HCT116 (cell line): Measurements from ENCODE around the gene PRIMA1. TPM values are rescaled to one million over a fixed set of nuclear protein-coding genes. Genes with fewer than 3 reads are reported as not detected.

Experiments
- ATAC-seq: fragments of 200-7000 bp; cut with Tn5 transposase; 2 replicates; pipeline ENCODE4 v1.9.1; 2020; ENCODE audit warnings: mild to moderate bottlenecking, moderate library complexity
- BruUV-seq: library from RNA; stranded (reverse); fragments of 400-500 nt; replicated peaks from 2 replicates; lab custom pipeline; 2021; lab: Mats Ljungman, UMichigan
- CTCF ChIA-PET: fragments of 300-600 bp; sonication (Branson Sonifier 250); formaldehyde crosslinking; loops from one replicate; lab custom pipeline; 2021; ENCODE audit warnings: antibody characterized with exemption; lab: Charles Lee
- POLR2A ChIA-PET: fragments of 300-600, 350-600 bp; sonication (Branson Sonifier 250); formaldehyde crosslinking; loops from one replicate; lab custom pipeline; 2021; ENCODE audit warnings: antibody characterized with exemption; lab: Charles Lee
- RAD21 ChIA-PET, 2 experiments: fragments of 300-600 bp; sonication (Branson Sonifier 250); formaldehyde crosslinking; loops; one replicate each; lab custom pipeline; 2023; ENCODE audit warnings: low total read pairs in 2 of 2; ENCODE audit not compliant: uncharacterized antibody in 2 of 2, unreplicated experiment in 2 of 2, low non-redundant PET in 1 of 2; lab: Charles Lee
- DNase-seq: peaks from one replicate; pipeline ENCODE4 v3.0.0-alpha.2; 2010; ENCODE audit warnings: low read depth, low spot score
- H2AFZ ChIP-seq: fragments of 200-600 bp; shearing (Covaris generic), sonication (generic); 2 replicates; pipeline ENCODE4 v1.6.1; 2017; ENCODE audit warnings: low read depth, mixed run types, mixed read lengths, antibody characterized with exemption, low read length; ENCODE audit not compliant: poor library complexity, severe bottlenecking
- H3K27ac ChIP-seq: 2 replicates; pipeline ENCODE4 v1.5.1; 2012; ENCODE audit warnings: low read depth, low read length
- H3K27me3 ChIP-seq: fragments of 200-600 bp; sonication (generic); 2 replicates; pipeline ENCODE4 v1.6.1; 2016; ENCODE audit warnings: mixed run types, low read length, mixed read lengths; ENCODE audit not compliant: insufficient read depth
- H3K36me3 ChIP-seq, 2 experiments: fragments of 200-500 bp in 1 of 2; fragments of 200-600 bp in 1 of 2; sonication (Bioruptor generic) in 1 of 2; sonication (generic) in 1 of 2; 2 replicates each; pipeline versions ENCODE4 v1.5.1 to v1.6.1; 2014 to 2016; ENCODE audit warnings: low read length in 2 of 2, inconsistent platforms in 1 of 2, mixed read lengths in 1 of 2, mixed run types in 1 of 2; ENCODE audit not compliant: insufficient read depth in 2 of 2, control insufficient read depth in 1 of 2
- H3K4me1 ChIP-seq, 2 experiments: fragments of 200-600 bp in 1 of 2; sonication (generic) in 1 of 2; 2 replicates each; pipeline versions ENCODE4 v1.5.1 to v1.6.1; 2012 to 2017; ENCODE audit warnings: low read length in 2 of 2, inconsistent platforms in 1 of 2, mild to moderate bottlenecking in 1 of 2, mixed read lengths in 1 of 2, mixed run types in 1 of 2, moderate library complexity in 1 of 2; ENCODE audit not compliant: insufficient read depth in 2 of 2, control insufficient read depth in 1 of 2
- H3K4me2 ChIP-seq: fragments of 200-600 bp; sonication (generic); 2 replicates; pipeline ENCODE4 v1.6.1; 2017; ENCODE audit warnings: mixed run types, low read length, mixed read lengths
- H3K4me3 ChIP-seq, 2 experiments: fragments of 200-600 bp in 1 of 2; sonication (generic) in 1 of 2; replicated peaks in 1 of 2; 2 replicates each; pipeline ENCODE4 v1.5.1; 2011 to 2016; ENCODE audit warnings: low read length in 2 of 2, control low read depth in 1 of 2, low read depth in 1 of 2, mild to moderate bottlenecking in 1 of 2, mixed read lengths in 1 of 2, mixed run types in 1 of 2
- H3K79me2 ChIP-seq: fragments of 200-600 bp; sonication (generic); 2 replicates; pipeline ENCODE4 v1.6.1; 2017; ENCODE audit warnings: mild to moderate bottlenecking, mixed run types, low read length, moderate library complexity, mixed read lengths; ENCODE audit not compliant: insufficient read depth
- H3K9ac ChIP-seq: fragments of 200-600 bp; sonication (generic); 2 replicates; pipeline ENCODE4 v1.6.1; 2016; ENCODE audit warnings: low read length, mixed read lengths
- H3K9me2 ChIP-seq: fragments of 200-600 bp; sonication (generic), shearing (Covaris generic); 2 replicates; pipeline ENCODE4 v1.6.1; 2017; ENCODE audit warnings: mixed run types, mild to moderate bottlenecking, moderate library complexity; ENCODE audit not compliant: insufficient read depth
- H3K9me3 ChIP-seq, 2 experiments: fragments of 200-500 bp in 1 of 2; fragments of 200-600 bp in 1 of 2; sonication (Bioruptor generic) in 1 of 2; sonication (generic) in 1 of 2; 2 replicates each; pipeline ENCODE4 v1.6.1; 2014 to 2017; ENCODE audit warnings: low read length in 2 of 2, mixed read lengths in 2 of 2, inconsistent platforms in 1 of 2, low read depth in 1 of 2, mild to moderate bottlenecking in 1 of 2, mixed run types in 1 of 2, moderate library complexity in 1 of 2; ENCODE audit not compliant: control insufficient read depth in 1 of 2, insufficient read depth in 1 of 2
- H4K20me1 ChIP-seq: fragments of 200-600 bp; sonication (generic), shearing (Covaris generic); 2 replicates; pipeline ENCODE4 v1.6.1; 2017; ENCODE audit warnings: mixed run types, mild to moderate bottlenecking, moderate library complexity; ENCODE audit not compliant: insufficient read depth
- ATF3 ChIP-seq: IDR thresholded peaks from 2 replicates; pipeline ENCODE4 v1.6.1; 2012
- CBX3 ChIP-seq: IDR thresholded peaks from 2 replicates; pipeline ENCODE4 v1.6.1; 2012; ENCODE audit warnings: low read depth
- CEBPB ChIP-seq: IDR thresholded peaks from 2 replicates; pipeline ENCODE4 v1.6.1; 2012; ENCODE audit warnings: low read depth
- CTCF ChIP-seq, 3 experiments: fragments of 200-600 bp in 1 of 3; sonication (generic) in 1 of 3; IDR thresholded peaks in 2 of 3; conservative IDR thresholded peaks in 1 of 3; 2 replicates each; pipeline ENCODE4 v1.5.1; 2012 to 2017; ENCODE audit warnings: low read depth in 2 of 3, low read length in 2 of 3, antibody characterized with exemption in 1 of 3, borderline replicate concordance in 1 of 3, control low read depth in 1 of 3, mild to moderate bottlenecking in 1 of 3, mixed read lengths in 1 of 3, mixed run types in 1 of 3, moderate library complexity in 1 of 3; ENCODE audit not compliant: insufficient read depth in 1 of 3
- EGR1 ChIP-seq: IDR thresholded peaks from 2 replicates; pipeline ENCODE4 v1.6.1; 2012; ENCODE audit warnings: low read depth
- ELF1 ChIP-seq: IDR thresholded peaks from 2 replicates; pipeline ENCODE4 v1.6.1; 2012; ENCODE audit warnings: low read depth, borderline replicate concordance
- FOSL1 ChIP-seq: IDR thresholded peaks from 2 replicates; pipeline ENCODE4 v1.6.1; 2012; ENCODE audit warnings: low read depth
- REST ChIP-seq: IDR thresholded peaks from 2 replicates; pipeline ENCODE4 v1.6.1; 2012; ENCODE audit warnings: low read depth
- SIN3A ChIP-seq: IDR thresholded peaks from 2 replicates; pipeline ENCODE4 v1.6.1; 2012; ENCODE audit warnings: low read depth
- SRF ChIP-seq: IDR thresholded peaks from 2 replicates; pipeline ENCODE4 v1.6.1; 2012; ENCODE audit warnings: low read depth
- ZBTB33 ChIP-seq: IDR thresholded peaks from 2 replicates; pipeline ENCODE4 v1.6.1; 2011; ENCODE audit warnings: mild to moderate bottlenecking, low read length, moderate library complexity; ENCODE audit not compliant: insufficient replicate concordance; ENCODE audit errors: extremely low read depth
- ZNF274 ChIP-seq: fragments of 200-500 bp; sonication (Bioruptor generic); IDR thresholded peaks from 2 replicates; pipeline ENCODE4 v1.6.1; 2014; ENCODE audit warnings: mild to moderate bottlenecking, low read depth, low read length, inconsistent platforms
- intact Hi-C: fragments of 100-400 bp; cut with micrococcal nuclease; formaldehyde crosslinking; loops from 2 replicates; pipeline ENCODE4 v1.10.0; 2022
- total RNA-seq: library from RNA; stranded (reverse); gene quantifications from one replicate; pipeline ENCODE4 v1.2.1, GENCODE V29; 2021; ENCODE audit not compliant: unreplicated experiment

Gene PRIMA1
- total RNA-seq, 1 experiment from 2014 or later: 1.5 TPM

- Histone ChIP-seq H3K27me3 (no peaks in the 10 kb centered on the region), H3K9me3 (no peaks in the 10 kb centered on the region), H3K79me2 (no peaks in the 10 kb centered on the region), H3K4me2 (no peak overlapping the region), H3K36me3 (no peaks in the 10 kb centered on the region), H3K4me1 (peaks cover 6 to 15% of the 10 kb centered on the region in 2 experiments), H3K4me3 (no peak overlapping the region), H2AFZ (no peak overlapping the region), H3K9ac (no peak overlapping the region), H4K20me1 (no peaks in the 10 kb centered on the region), H3K9me2 (no peaks in the 10 kb centered on the region), H3K27ac (no peak overlapping the region)
- no peak for TF ChIP-seq FOSL1
- TF ChIP-seq ZNF274: no peak
- TF ChIP-seq SIN3A: no peak
- CTCF ChIA-PET: no interaction called here
- no TSS peak for BruUV-seq
- DNase-seq (no peak), ATAC-seq (no peak)
- RAD21 ChIA-PET: no interaction called here
- intact Hi-C loops: no loop called here
- POLR2A ChIA-PET: no interaction called here
Observed at GRCh38 chr14:93784878-93785277, 3.4 kb downstream of the PRIMA1 start.

- Histone ChIP-seq H3K4me3 (no peak overlapping the region), H4K20me1 (no peaks in the 10 kb centered on the region), H3K4me2 (no peak overlapping the region), H3K9ac (no peak overlapping the region), H3K27ac (no peak overlapping the region), H3K27me3 (no peaks in the 10 kb centered on the region), H3K9me2 (no peaks in the 10 kb centered on the region), H2AFZ (no peak overlapping the region), H3K36me3 (no peaks in the 10 kb centered on the region), H3K4me1 (no peaks in the 10 kb centered on the region), H3K9me3 (no peaks in the 10 kb centered on the region), H3K79me2 (no peaks in the 10 kb centered on the region)
- ChIA-PET RAD21 (no interaction called here), CTCF (no interaction called here), POLR2A (no interaction called here)
- intact Hi-C loops: no loop called here
- DNase-seq (no peak), ATAC-seq (no peak)
- BruUV-seq: no TSS peak
- no peak for TF ChIP-seq REST
- no peak for TF ChIP-seq CTCF (IDR thresholded peaks at IDR 0.05 in 2 of 3, conservative IDR thresholded peaks at IDR 0.05 in 1 of 3; ENCODE audit: borderline replicate concordance in 1 of 3, insufficient read depth in 1 of 3, low read depth in 2 of 3, low read length in 2 of 3)
- no peak for TF ChIP-seq ZNF274
- no peak for TF ChIP-seq ATF3
- TF ChIP-seq EGR1: no peak
- TF ChIP-seq ELF1: no peak
- TF ChIP-seq FOSL1: no peak
- TF ChIP-seq CEBPB: no peak
- no peak for TF ChIP-seq CBX3
- no peak for TF ChIP-seq ZBTB33
- TF ChIP-seq SRF: no peak
Observed at GRCh38 chr14:93780813-93781400, 7.4 kb downstream of the PRIMA1 start.
